Fibroblast of gingiva (primary cell): ENCODE results near the gene CD79A.

Experiments used
- DNase-seq: peaks from one replicate; pipeline ENCODE4 v3.0.0-alpha.2; 2011; ENCODE audit warnings: low read depth

The CD79A gene

GRCh38 chr19:41883821-41884733 lies 7.0 kb downstream of the CD79A start:
- DNase-seq: peak; percentile 98

- DNase-seq: no peak
Measured at GRCh38 chr19:41886761-41887710, 10.0 kb downstream of the CD79A start.

- no peak for DNase-seq
Measured at GRCh38 chr19:41887711-41888382, 10.8 kb downstream of the CD79A start.

- DNase-seq: no peak
Measured at GRCh38 chr19:41888926-41889325, 11.8 kb downstream of the CD79A start.

GRCh38 chr19:41889896-41890295 lies 12.8 kb downstream of the CD79A start:
- DNase-seq: no peak

- DNase-seq: no peak
Measured at GRCh38 chr19:41890936-41891335, 13.9 kb downstream of the CD79A start.

GRCh38 chr19:41892173-41892902 lies 15.3 kb downstream of the CD79A start:
- DNase-seq: no peak

GRCh38 chr19:41893899-41894298 lies 16.8 kb downstream of the CD79A start:
- DNase-seq: no peak

- no peak for DNase-seq
Measured at GRCh38 chr19:41894350-41894749, 17.3 kb downstream of the CD79A start.

- DNase-seq: no peak
Measured at GRCh38 chr19:41895745-41896580, 18.9 kb downstream of the CD79A start.

- DNase-seq: no peak
Measured at GRCh38 chr19:41896581-41896942, 19.5 kb downstream of the CD79A start.

GRCh38 chr19:41897181-41897580 lies 20.1 kb downstream of the CD79A start:
- DNase-seq: no peak

GRCh38 chr19:41897820-41898219 lies 20.7 kb downstream of the CD79A start:
- DNase-seq: no peak

GRCh38 chr19:41898235-41898634 lies 21.2 kb downstream of the CD79A start:
- no peak for DNase-seq

GRCh38 chr19:41901707-41902360 lies 24.8 kb downstream of the CD79A start:
- no peak for DNase-seq

GRCh38 chr19:41902594-41902993 lies 25.5 kb downstream of the CD79A start:
- DNase-seq: no peak

- DNase-seq: no peak
Measured at GRCh38 chr19:41903193-41903953, 26.3 kb downstream of the CD79A start.

- no peak for DNase-seq
Measured at GRCh38 chr19:41904118-41904870, 27.2 kb downstream of the CD79A start.
